Neutrophil (primary cell): ENCODE data around the gene EBF3.

ENCODE experiments used
- H3K27ac ChIP-seq: fragments of 200-600 bp; sonication (generic); 2 replicates; pipeline ENCODE4 v1.5.1; 2016; ENCODE audit warnings: mild to moderate bottlenecking, moderate library complexity
- H3K27me3 ChIP-seq: fragments of 200-600 bp; sonication (generic); 2 replicates; pipeline ENCODE4 v1.6.0; 2016; ENCODE audit warnings: mild to moderate bottlenecking
- H3K36me3 ChIP-seq: fragments of 200-600 bp; sonication (generic); 2 replicates; pipeline ENCODE4 v1.5.1; 2017
- H3K4me1 ChIP-seq, 2 experiments: fragments of 200-600 bp in 1 of 2; sonication (generic) in 1 of 2; 1 replicate in 1 of 2; 2 replicates in 1 of 2; pipeline versions ENCODE4 v1.5.1 to v1.6.1; 2013 to 2016; ENCODE audit warnings: low read depth in 1 of 2, low read length in 1 of 2, mild to moderate bottlenecking in 1 of 2, moderate library complexity in 1 of 2; ENCODE audit not compliant: control insufficient read depth in 1 of 2, insufficient read depth in 1 of 2
- H3K4me3 ChIP-seq, 2 experiments: fragments of 200-600 bp in 1 of 2; sonication (generic) in 1 of 2; 1 replicate in 1 of 2; 2 replicates in 1 of 2; pipeline ENCODE4 v1.5.1; 2013 to 2016; ENCODE audit warnings: low read depth in 1 of 2, low read length in 1 of 2, mild to moderate bottlenecking in 1 of 2, moderate library complexity in 1 of 2
- H3K9me3 ChIP-seq: fragments of 200-600 bp; sonication (generic); 2 replicates; pipeline ENCODE4 v1.5.1; 2016
- TF ChIP-seq, protein P1 (sequence below): fragments of 200-600 bp; sonication (generic); IDR thresholded peaks from 2 replicates; pipeline ENCODE4 v1.5.1; 2016; ENCODE audit warnings: antibody characterized with exemption

EBF3 gene

DNA sequence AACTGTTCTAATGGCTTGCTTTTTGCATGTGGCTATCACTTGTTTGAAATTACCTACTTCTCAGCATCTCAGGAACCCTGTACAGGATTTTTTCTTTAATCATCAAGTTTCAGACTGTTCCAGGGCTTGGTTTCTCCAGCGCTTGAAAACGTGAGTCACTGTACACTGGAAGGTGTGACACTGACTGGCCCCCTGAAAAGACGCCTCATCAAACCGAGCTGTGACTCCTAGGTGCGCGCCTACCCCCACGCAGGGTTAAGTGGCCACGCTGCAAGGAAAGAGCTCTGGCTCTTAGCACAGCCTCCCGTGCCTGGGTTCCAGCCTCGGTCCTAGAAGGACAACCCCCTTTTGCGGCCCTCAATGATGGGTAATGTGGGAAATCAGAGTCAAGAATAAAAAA, 81.0 kb downstream of the EBF3 start:
- Histone ChIP-seq H3K9me3 (no peaks in the 10 kb centered on the region), H3K4me3 (no peak overlapping the region), H3K27ac (no peak overlapping the region), H3K27me3 (no peaks in the 10 kb centered on the region), H3K4me1 (no peaks in the 10 kb centered on the region), H3K36me3 (no peaks in the 10 kb centered on the region)
- TF ChIP-seq, protein P1, sequence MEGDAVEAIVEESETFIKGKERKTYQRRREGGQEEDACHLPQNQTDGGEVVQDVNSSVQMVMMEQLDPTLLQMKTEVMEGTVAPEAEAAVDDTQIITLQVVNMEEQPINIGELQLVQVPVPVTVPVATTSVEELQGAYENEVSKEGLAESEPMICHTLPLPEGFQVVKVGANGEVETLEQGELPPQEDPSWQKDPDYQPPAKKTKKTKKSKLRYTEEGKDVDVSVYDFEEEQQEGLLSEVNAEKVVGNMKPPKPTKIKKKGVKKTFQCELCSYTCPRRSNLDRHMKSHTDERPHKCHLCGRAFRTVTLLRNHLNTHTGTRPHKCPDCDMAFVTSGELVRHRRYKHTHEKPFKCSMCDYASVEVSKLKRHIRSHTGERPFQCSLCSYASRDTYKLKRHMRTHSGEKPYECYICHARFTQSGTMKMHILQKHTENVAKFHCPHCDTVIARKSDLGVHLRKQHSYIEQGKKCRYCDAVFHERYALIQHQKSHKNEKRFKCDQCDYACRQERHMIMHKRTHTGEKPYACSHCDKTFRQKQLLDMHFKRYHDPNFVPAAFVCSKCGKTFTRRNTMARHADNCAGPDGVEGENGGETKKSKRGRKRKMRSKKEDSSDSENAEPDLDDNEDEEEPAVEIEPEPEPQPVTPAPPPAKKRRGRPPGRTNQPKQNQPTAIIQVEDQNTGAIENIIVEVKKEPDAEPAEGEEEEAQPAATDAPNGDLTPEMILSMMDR = no peak

DNA sequence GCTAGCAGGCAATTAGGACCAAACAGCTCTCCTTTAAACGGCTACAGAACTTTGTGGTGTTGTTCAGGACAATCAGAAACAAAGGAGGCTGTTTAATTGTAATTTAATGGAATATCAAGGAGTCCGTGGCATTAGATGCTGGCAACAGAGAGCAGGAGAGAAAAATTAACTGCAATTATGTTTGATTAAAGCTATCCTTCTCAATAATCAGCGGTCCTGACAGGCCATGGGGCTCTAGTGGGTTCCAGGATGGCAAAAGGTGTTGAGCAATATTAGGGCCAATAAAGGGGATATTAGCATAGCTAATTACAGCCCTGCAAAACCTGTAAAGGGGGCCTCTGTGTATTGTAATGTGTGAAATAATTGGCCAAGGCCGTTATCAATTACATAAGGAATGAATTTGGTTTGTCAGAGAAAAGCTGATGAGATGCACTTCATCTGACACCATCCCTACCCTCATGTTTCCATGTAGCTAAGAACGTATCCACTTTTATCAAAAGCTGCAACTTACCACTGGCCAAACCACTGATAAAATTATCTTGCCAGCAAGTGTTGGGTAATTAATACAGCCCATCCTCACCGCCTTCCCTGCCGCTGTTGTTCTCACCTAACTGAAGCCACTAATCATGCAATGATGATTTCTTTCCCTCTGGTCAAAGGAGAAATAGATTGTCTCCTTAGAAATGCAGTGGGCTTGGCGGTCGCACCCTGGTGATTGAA, 81.6 kb downstream of the EBF3 start:
- Histone ChIP-seq H3K27ac (no peak overlapping the region), H3K9me3 (no peaks in the 10 kb centered on the region), H3K36me3 (no peaks in the 10 kb centered on the region), H3K4me1 (no peaks in the 10 kb centered on the region), H3K27me3 (no peaks in the 10 kb centered on the region), H3K4me3 (no peak overlapping the region)
- TF ChIP-seq, protein P1 = no peak

DNA sequence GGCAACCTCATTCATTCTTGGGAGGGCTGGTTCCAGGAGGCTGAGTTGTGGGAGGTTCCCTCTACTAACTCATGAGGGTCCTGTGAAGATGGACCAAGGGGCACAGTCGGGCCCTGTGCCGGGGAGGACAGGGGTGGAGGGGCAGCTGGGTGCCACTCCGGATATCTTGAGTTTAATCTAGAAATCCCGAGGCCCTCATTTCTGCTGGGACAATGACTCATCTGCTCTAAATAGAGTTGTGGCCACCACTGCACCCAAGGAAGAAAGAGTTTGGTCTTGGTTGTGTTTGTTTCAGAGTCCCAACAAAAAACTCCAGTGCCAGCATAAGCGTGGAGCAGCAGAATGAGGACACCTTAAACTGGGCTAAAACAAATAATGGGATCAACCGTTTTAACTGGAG, 82.4 kb downstream of the EBF3 start:
- Histone ChIP-seq H3K27me3 (no peaks in the 10 kb centered on the region), H3K9me3 (no peaks in the 10 kb centered on the region), H3K4me3 (no peak overlapping the region), H3K4me1 (no peaks in the 10 kb centered on the region), H3K36me3 (no peaks in the 10 kb centered on the region), H3K27ac (no peak overlapping the region)
- TF ChIP-seq, protein P1 = no peak

DNA sequence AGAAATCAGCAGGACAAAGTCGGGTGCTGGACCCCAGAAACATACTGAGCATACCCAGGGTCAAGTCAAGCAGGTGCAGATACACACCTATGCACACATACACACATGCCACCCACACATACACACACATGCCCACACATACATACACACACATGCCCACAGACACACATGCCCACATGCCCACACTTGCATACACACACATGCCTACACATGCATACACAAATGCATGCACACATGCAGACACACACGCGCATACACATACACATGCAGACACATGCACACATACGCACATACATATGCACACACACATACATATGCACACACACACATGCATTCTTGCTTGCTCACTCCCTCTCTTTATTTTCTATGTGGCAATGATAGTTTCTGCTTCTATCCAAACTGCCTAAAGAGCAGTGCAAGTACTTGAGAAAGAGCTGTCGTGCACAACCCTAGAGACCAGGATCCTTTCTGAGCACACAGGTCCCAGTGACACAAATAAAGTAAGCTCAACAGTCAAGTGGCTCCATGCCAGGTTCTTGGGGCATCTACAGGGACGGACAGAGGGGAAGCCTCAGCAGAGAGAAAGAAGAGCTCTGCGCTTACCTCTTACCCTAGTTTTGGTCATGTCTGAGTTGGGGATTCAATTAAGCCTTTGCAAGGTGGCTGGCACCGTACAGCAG, 83.7 kb downstream of the EBF3 start:
- Histone ChIP-seq H3K27me3 (no peaks in the 10 kb centered on the region), H3K9me3 (no peaks in the 10 kb centered on the region), H3K36me3 (no peaks in the 10 kb centered on the region), H3K27ac (no peak overlapping the region), H3K4me3 (no peak overlapping the region), H3K4me1 (no peaks in the 10 kb centered on the region)
- TF ChIP-seq, protein P1 = no peak

DNA sequence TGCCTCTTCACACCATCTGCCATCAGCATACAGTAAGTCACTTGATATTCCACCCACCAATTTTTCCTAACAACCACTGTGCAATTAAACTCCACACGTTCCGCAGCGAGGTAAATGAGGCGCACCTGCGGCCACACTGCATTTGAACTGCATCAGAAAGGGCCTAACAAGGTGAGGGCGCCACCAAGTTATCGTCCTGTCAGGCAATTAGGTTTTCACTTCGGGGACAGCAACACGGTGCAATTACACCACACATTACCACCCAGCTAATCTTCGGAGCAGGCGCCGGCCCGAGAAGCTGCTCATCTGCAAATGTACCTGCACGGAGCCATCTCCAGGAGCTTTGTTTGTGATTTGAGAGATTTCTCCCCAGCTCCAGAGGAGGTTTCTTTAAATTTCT, 84.4 kb downstream of the EBF3 start:
- Histone ChIP-seq H3K36me3 (no peaks in the 10 kb centered on the region), H3K9me3 (no peaks in the 10 kb centered on the region), H3K27ac (no peak overlapping the region), H3K4me1 (no peaks in the 10 kb centered on the region), H3K4me3 (no peak overlapping the region), H3K27me3 (no peaks in the 10 kb centered on the region)
- TF ChIP-seq, protein P1 = no peak
